Neural progenitor cell (in vitro differentiated cells): Measurements from ENCODE around the gene LAD1.

ENCODE experiments used
- EZH2 ChIP-seq: fragments of 200-600 bp; sonication (generic); IDR thresholded peaks from 2 replicates; pipeline ENCODE4 v1.6.1; 2017; ENCODE audit warnings: antibody characterized with exemption, mild to moderate bottlenecking, moderate library complexity
- EZH2phosphoT487 ChIP-seq: fragments of 200-600 bp; sonication (generic); IDR thresholded peaks from 2 replicates; pipeline ENCODE4 v1.6.1; 2017; ENCODE audit warnings: antibody characterized with exemption
- TF ChIP-seq, protein P1 (sequence below): fragments of 200-600 bp; sonication (generic); IDR thresholded peaks from 2 replicates; pipeline ENCODE4 v1.5.1; 2017; ENCODE audit warnings: antibody characterized with exemption, mild to moderate bottlenecking

DNA sequence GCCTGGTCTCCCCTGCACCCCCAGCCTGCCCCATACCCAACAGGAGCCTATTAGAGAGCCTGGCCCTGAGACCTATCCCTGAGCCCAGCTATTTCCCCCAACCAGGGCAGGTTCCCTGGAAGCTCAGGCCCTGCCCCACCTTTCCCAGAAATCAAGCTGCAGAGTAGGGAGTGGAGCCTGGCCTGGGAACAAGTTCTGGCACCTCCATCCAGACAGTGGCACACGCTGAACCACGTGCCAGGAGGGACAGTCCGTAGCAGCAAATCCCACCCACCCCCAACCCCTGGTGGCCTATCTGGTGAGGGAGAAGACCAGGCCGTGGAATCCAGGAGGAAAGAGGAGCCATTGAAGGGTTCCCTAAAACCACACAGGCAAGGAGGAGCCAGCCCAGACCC is 44.2 kb downstream of the LAD1 start:
- TF ChIP-seq EZH2phosphoT487 (no peak), EZH2 (no peak)
- TF ChIP-seq, protein P1, sequence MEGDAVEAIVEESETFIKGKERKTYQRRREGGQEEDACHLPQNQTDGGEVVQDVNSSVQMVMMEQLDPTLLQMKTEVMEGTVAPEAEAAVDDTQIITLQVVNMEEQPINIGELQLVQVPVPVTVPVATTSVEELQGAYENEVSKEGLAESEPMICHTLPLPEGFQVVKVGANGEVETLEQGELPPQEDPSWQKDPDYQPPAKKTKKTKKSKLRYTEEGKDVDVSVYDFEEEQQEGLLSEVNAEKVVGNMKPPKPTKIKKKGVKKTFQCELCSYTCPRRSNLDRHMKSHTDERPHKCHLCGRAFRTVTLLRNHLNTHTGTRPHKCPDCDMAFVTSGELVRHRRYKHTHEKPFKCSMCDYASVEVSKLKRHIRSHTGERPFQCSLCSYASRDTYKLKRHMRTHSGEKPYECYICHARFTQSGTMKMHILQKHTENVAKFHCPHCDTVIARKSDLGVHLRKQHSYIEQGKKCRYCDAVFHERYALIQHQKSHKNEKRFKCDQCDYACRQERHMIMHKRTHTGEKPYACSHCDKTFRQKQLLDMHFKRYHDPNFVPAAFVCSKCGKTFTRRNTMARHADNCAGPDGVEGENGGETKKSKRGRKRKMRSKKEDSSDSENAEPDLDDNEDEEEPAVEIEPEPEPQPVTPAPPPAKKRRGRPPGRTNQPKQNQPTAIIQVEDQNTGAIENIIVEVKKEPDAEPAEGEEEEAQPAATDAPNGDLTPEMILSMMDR = no peak
